Embryonic facial prominence (tissue), 1 donor: ENCODE results near the gene MTCL3.
"Not testable (repeated sequence)": the region's sequence is repeated elsewhere in the genome, so short reads cannot be mapped to it uniquely, and the experiment has no call there.

ENCODE experiments used
- DNase-seq: peaks from one replicate; pipeline ENCODE4 v3.0.0-alpha.2; 2016; ENCODE audit errors: extremely low spot score

The MTCL3 gene

GRCh38 chr6:127428562-127428961 lies 90.6 kb downstream of the MTCL3 start:
- DNase-seq = not testable (repeated sequence)

GRCh38 chr6:127423921-127424320 lies 95.2 kb downstream of the MTCL3 start:
- DNase-seq = no peak
